ENCODE data around the gene BET1.

Gene BET1

GRCh38 chr7:94048755-94049154 lies 44.6 kb upstream of the BET1 start:
- Mint-ChIP-seq H3K4me1 (peaks cover 25% of the 10 kb centered on the region), H3K27me3 (ENCODE audit: low read depth, poor library complexity) (peaks cover 4% of the 10 kb centered on the region), H3K36me3 (ENCODE audit: low read depth) (no peaks in the 10 kb centered on the region), H3K9me3 (no peaks in the 10 kb centered on the region), H3K27ac (no peak overlapping the region), H3K4me3 (no peak overlapping the region)
- TF ChIP-seq, protein P1, sequence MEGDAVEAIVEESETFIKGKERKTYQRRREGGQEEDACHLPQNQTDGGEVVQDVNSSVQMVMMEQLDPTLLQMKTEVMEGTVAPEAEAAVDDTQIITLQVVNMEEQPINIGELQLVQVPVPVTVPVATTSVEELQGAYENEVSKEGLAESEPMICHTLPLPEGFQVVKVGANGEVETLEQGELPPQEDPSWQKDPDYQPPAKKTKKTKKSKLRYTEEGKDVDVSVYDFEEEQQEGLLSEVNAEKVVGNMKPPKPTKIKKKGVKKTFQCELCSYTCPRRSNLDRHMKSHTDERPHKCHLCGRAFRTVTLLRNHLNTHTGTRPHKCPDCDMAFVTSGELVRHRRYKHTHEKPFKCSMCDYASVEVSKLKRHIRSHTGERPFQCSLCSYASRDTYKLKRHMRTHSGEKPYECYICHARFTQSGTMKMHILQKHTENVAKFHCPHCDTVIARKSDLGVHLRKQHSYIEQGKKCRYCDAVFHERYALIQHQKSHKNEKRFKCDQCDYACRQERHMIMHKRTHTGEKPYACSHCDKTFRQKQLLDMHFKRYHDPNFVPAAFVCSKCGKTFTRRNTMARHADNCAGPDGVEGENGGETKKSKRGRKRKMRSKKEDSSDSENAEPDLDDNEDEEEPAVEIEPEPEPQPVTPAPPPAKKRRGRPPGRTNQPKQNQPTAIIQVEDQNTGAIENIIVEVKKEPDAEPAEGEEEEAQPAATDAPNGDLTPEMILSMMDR (IDR thresholded peaks at IDR 0.05): no peak
- no peak for DNase-seq

DNA sequence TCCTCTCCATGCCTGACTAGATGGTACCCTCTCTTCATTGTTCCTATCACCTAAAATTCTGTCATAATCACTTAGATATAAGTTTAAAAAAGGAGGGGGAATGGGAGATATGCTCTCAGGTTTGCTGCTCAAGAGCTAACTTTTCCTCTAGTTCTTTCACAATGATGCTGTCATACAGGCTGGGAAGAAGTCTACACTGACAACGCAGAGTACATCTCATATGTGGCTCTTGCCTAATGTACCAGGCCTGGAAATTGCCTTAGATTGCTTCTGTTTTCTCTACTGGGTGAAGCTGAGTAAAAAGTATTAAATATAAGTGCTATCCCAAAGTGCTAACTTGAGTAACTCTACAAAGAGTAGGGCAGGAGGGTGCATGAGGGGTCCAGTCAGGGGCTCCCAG lies 43.8 kb upstream of the BET1 start:
- Mint-ChIP-seq H3K27me3 (ENCODE audit: low read depth, poor library complexity) (peaks cover 4% of the 10 kb centered on the region), H3K27ac (no peak overlapping the region), H3K4me1 (peaks cover 17% of the 10 kb centered on the region), H3K36me3 (ENCODE audit: low read depth) (no peaks in the 10 kb centered on the region), H3K4me3 (no peak overlapping the region), H3K9me3 (no peaks in the 10 kb centered on the region)
- no peak for DNase-seq
- TF ChIP-seq, protein P1 (IDR thresholded peaks at IDR 0.05): no peak

DNA sequence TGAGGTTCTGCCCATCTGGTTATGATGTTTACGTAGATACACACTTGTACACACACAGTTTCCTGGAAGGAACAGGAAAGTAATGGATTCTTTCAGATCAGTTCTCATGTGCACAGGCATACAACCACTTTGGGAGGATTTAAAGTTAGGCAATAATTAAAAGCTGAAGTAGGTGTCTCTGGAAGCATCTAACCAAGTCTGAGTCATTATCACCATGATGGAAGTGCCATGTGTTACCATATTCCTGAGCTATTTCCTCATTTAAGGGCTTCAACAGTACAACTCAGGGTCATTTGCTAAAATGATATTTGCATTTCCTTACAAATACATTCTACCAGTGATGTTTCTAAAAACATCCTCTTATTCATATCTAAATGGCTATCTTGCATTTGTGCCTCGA lies 41.4 kb upstream of the BET1 start:
- TF ChIP-seq, protein P1 (IDR thresholded peaks at IDR 0.05): no peak
- H3K27ac Mint-ChIP-seq: no peak overlapping the region
- peaks cover 14% of the 10 kb centered on the region for H3K4me1 Mint-ChIP-seq
- no peak overlapping the region for H3K4me3 Mint-ChIP-seq
- no peaks in the 10 kb centered on the region for H3K36me3 Mint-ChIP-seq (ENCODE audit: low read depth)
- no peak for DNase-seq
- H3K27me3 Mint-ChIP-seq (ENCODE audit: low read depth, poor library complexity): peaks cover 4% of the 10 kb centered on the region
- no peaks in the 10 kb centered on the region for H3K9me3 Mint-ChIP-seq

DNA sequence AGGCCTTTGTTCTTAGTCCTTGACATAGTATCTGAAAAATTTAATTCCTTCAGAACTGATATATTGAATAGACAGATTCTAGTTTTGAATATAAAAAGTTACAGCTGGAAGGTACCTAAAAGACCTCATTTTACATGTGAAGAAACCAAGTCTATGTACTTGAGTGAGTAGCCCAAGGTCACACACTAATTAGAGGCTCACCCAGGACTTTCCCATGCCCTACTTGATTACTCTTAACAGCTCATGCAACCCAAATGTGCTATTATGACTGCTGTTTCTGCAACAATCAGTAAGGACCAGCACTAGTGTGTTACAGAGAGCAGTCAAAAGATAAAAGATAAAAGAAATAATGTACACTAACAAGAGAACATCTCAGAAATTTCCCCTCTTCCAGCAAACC lies 40.7 kb upstream of the BET1 start:
- no peak for DNase-seq

GRCh38 chr7:94043299-94043698 lies 39.1 kb upstream of the BET1 start:
- Mint-ChIP-seq H3K27me3 (ENCODE audit: low read depth, poor library complexity) (peaks cover 4% of the 10 kb centered on the region), H3K36me3 (ENCODE audit: low read depth) (no peaks in the 10 kb centered on the region), H3K4me3 (no peak overlapping the region), H3K27ac (no peak overlapping the region), H3K9me3 (no peaks in the 10 kb centered on the region), H3K4me1 (peaks cover 25% of the 10 kb centered on the region)
- DNase-seq: no peak
- TF ChIP-seq, protein P1 (IDR thresholded peaks at IDR 0.05): no peak

More for the DNA sequence above, 40.7 kb upstream of the BET1 start:
- H3K9me3 Mint-ChIP-seq: no peaks in the 10 kb centered on the region
- H3K27ac Mint-ChIP-seq: no peak overlapping the region
- TF ChIP-seq, protein P1 (IDR thresholded peaks at IDR 0.05): no peak
- peaks cover 19% of the 10 kb centered on the region for H3K4me1 Mint-ChIP-seq
- no peaks in the 10 kb centered on the region for H3K36me3 Mint-ChIP-seq (ENCODE audit: low read depth)
- H3K27me3 Mint-ChIP-seq (ENCODE audit: low read depth, poor library complexity): peaks cover 4% of the 10 kb centered on the region
- no peak overlapping the region for H3K4me3 Mint-ChIP-seq

DNA sequence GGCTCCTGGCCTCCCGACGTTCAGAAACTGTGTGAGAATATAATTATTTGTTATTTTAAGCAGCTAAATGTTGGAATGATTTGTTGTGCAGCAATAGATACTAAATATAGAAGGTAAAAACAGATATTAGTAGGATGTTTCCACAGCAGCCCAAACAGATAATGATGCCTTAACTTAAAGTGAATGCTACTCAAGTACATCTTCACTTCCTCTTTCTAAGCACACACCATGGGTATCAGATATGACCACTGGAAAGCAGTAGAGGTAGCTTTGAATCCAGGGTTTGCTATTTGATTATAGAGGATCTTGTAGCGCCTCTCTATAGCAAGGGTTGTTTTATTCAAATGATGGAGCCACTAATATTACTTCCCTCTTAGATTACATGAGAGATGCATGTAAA lies 38.2 kb upstream of the BET1 start:
- TF ChIP-seq, protein P1 (IDR thresholded peaks at IDR 0.05): no peak
- Mint-ChIP-seq H3K27me3 (ENCODE audit: low read depth, poor library complexity) (peaks cover 4% of the 10 kb centered on the region), H3K4me3 (no peak overlapping the region), H3K27ac (no peak overlapping the region), H3K9me3 (no peaks in the 10 kb centered on the region), H3K4me1 (peaks cover 31% of the 10 kb centered on the region), H3K36me3 (ENCODE audit: low read depth) (no peaks in the 10 kb centered on the region)
- no peak for DNase-seq
